Epithelial cell of proximal tubule (primary cell): Measurements from ENCODE around the gene FAM168B. TPM values are rescaled to one million over a fixed set of nuclear protein-coding genes. Genes with fewer than 3 reads are reported as not detected.

ENCODE experiments used
- DNase-seq: peaks from one replicate; pipeline ENCODE4 v3.0.0-alpha.2; 2011; ENCODE audit warnings: low read depth
- H3K4me3 ChIP-seq: 2 replicates; pipeline ENCODE4 v1.5.1; 2011; ENCODE audit warnings: low read depth, mild to moderate bottlenecking, low read length
- total RNA-seq: library from RNA; depleted of rRNA; stranded (reverse); fragments of >200 nt; gene quantifications from 2 replicates; pipeline ENCODE4 v1.2.3, GENCODE V29; 2015
- TF ChIP-seq, protein P1 (sequence below): conservative IDR thresholded peaks from 2 replicates; pipeline ENCODE4 v1.5.1; 2012; ENCODE audit warnings: low read depth, mild to moderate bottlenecking, low read length

FAM168B gene
- total RNA-seq, 1 donor from 2014 or later = 97.3 TPM

DNA sequence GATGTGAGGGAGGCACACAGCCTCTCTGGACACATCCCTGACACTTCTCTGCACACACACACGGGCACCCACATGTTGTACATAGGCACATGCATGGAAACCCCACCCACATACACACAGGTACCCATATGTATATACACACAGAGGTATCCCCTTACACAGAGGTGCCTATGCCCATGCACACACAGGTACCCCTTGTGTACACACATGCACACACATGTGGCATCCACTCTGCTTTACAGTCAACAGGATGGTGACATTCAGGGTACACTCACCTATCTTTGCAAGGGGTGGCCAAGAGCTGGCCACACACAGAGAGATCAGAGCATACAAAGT lies 59.5 kb downstream of the FAM168B start:
- H3K4me3 ChIP-seq = no peak overlapping the region
- TF ChIP-seq, protein P1, sequence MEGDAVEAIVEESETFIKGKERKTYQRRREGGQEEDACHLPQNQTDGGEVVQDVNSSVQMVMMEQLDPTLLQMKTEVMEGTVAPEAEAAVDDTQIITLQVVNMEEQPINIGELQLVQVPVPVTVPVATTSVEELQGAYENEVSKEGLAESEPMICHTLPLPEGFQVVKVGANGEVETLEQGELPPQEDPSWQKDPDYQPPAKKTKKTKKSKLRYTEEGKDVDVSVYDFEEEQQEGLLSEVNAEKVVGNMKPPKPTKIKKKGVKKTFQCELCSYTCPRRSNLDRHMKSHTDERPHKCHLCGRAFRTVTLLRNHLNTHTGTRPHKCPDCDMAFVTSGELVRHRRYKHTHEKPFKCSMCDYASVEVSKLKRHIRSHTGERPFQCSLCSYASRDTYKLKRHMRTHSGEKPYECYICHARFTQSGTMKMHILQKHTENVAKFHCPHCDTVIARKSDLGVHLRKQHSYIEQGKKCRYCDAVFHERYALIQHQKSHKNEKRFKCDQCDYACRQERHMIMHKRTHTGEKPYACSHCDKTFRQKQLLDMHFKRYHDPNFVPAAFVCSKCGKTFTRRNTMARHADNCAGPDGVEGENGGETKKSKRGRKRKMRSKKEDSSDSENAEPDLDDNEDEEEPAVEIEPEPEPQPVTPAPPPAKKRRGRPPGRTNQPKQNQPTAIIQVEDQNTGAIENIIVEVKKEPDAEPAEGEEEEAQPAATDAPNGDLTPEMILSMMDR = no peak
- DNase-seq = no peak

DNA sequence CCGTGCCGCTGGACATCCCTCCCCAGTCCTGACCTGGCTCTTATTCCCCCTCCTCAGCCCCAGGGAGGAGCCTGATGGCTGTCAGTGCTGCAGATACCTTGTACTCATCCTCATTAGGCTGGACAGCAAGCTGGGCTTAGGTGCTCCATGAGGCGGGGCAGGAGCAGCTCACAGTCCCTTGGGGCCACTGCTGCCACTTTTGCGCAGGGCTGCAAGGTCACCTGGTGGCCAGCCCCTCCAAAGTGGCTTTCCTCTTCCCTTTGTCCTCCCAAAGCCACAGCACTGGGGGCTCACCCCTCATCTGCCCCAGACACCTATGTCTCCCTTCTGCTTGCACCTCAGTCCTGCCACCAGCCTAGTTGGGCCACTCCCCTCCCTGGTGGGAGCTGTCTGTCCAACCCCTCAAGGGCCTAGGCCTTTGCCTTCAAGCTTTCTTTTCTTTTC lies 60.8 kb downstream of the FAM168B start:
- no peak for DNase-seq
- H3K4me3 ChIP-seq = no peak overlapping the region
- TF ChIP-seq, protein P1 = no peak

DNA sequence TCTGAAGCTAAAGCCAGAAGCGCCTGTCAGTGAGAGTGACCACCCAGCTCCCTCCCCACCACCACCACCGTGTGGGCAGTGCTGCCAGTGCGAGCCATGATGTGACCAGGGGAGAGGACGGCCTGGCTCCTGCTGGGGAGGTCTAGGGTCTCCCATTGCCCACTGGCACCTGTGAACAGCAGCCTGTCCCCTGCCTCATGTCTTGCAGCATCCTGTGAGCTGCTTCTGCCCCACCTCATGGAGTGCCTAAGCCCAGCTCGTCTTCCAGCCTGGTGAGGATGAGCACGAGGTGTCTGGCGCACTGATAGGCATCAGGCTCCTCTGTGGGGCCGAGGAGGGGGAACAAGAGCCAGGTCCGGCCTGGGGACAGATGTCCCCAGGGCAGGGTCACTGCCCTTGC lies 61.4 kb downstream of the FAM168B start:
- TF ChIP-seq, protein P1 = no peak
- no peak for DNase-seq
- no peak overlapping the region for H3K4me3 ChIP-seq

DNA sequence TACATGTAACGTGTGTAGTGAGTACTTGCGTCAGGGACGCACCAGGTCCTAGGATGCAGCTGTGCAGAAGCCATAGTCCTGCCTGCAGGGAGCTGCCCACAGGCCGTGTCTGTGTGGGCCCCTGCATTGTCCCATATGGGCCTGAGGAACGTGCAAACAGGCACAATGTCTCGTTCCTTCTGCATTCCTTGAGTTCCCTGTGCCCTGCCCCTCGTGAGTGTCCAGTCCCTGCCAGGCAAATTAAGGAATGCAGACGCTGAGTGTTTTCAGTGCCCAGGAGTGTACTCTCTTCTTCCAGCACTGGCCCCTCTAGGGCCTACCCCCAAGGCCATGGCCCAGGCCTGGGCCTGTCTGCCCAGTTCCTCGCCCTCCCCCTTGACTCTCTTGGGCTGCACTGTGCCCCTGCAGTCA lies 61.8 kb downstream of the FAM168B start:
- no peak overlapping the region for H3K4me3 ChIP-seq
- no peak for DNase-seq

DNA sequence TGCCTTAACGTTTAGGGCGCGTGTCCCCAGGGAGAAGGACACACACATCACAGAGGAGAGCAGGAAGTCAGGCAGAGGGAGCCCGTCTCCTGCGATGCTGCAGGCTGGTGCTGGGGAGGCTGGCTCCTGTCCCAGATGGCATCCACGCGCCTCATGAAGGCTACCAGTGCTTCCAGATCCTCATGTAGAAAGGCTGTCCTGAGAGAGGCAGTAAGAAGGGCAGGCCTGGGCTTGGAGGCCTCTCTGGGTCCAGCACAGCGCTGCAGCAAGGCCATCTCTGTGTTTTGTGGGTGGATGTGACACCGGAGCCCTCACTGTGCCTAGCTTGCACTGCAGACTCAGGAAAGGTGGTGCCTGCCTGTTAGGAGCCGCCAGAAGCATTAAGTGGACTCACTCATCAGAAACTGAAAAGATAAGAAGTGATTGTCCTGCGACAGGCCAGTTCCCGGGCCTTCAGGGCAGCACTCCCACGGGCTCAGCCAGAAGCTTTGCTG lies 62.7 kb downstream of the FAM168B start:
- TF ChIP-seq, protein P1 = no peak
- no peak for DNase-seq
- no peak overlapping the region for H3K4me3 ChIP-seq

More for the DNA sequence above, 61.8 kb downstream of the FAM168B start:
- TF ChIP-seq, protein P1 = no peak

DNA sequence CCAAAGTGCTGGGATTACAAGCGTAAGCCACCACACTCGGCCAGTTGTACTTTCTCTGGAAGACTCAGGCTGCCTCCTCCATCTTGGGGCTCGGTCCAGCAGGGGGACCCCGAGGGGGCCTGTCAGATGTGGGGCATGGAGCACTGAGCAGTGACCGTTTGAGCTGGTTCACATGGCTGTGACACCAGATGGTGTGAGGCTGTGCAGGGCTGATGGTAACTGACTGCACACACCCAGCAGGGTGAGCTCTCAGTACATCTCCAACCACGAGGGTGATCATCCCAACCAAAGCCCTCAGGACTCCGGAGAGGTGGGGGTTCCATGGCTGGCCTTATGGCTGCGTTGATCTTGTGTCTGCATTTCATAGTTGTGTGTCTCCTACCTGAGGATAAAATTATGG lies 63.4 kb downstream of the FAM168B start:
- DNase-seq = no peak
- H3K4me3 ChIP-seq = no peak overlapping the region
- TF ChIP-seq, protein P1 = no peak

DNA sequence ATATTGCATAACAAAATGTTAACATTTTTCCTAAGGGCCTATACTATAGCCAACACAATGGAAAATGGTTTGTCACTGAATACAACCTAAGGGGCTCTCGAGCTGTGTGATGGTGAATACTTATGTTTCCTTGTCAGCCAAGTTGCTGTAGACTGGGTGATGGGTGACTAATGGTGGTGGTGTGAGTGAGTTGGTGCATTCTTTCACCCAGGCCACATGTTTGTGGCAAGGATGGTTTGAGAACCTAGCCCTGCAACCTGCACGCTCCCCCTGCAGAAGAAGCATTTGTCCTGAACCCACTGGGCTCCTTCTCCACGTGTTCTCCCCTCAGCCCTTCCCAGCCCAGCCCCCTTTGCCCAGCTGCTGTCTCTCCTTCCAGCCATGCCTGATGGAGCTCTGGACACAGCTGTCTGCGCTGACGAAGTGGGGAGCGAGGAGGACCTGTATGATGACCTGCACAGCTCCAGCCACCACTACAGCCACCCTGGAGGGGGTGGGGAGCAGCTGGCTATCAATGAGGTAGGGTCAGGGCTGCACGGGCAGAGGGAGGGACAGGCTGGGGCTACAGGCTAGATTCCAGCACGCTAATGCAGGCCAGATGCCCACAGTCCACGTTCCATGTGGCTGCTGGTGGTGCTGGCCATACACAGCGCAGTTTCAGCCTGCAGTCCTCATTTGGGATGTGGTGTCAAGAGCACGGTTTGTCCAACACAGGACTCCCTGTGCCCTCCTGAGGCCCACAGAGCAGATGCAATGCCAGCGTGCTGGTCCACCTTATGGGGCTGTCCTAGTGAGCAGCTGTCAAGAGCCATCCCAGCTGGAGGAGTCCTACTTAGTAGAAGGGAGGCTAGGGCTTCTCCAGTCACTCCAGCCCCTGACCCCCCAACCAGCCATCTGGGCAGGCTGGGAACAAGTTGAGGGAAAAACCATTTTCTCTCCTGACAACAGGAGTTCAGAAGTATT lies 65.4 kb downstream of the FAM168B start:
- no peak for DNase-seq
- TF ChIP-seq, protein P1 = no peak
- no peak overlapping the region for H3K4me3 ChIP-seq
